ENCODE results near the gene TRPV6.

TRPV6 gene

GRCh38 chr7:142885311-142886230 is at the start of gene TRPV6:
TRPV6 (minus strand) TSS chr7:142885745.
- DNase-seq (ENCODE audit: low read depth), result no peak

GRCh38 chr7:142934056-142934455 is 48.5 kb upstream of the TRPV6 start:
- DNase-seq (ENCODE audit: low read depth), result no peak

- DNase-seq (ENCODE audit: low read depth), result no peak
Observed at GRCh38 chr7:142933624-142934023, 48.1 kb upstream of the TRPV6 start, which contains the start of gene TRPV5. TRPV5 (minus strand) TSS chr7:142933746; CDS start chr7:142933459, 287 bp downstream.

GRCh38 chr7:142933092-142933475 is 47.5 kb upstream of the TRPV6 start:
- no peak for DNase-seq (ENCODE audit: low read depth)

- no peak for DNase-seq (ENCODE audit: low read depth)
Observed at GRCh38 chr7:142932386-142933091, 47.0 kb upstream of the TRPV6 start.

GRCh38 chr7:142930126-142930730 is 44.7 kb upstream of the TRPV6 start:
- no peak for DNase-seq (ENCODE audit: low read depth)

- no peak for DNase-seq (ENCODE audit: low read depth)
Observed at GRCh38 chr7:142927949-142928348, 42.4 kb upstream of the TRPV6 start.

GRCh38 chr7:142927085-142927745 is 41.7 kb upstream of the TRPV6 start:
- no peak for DNase-seq (ENCODE audit: low read depth)

- DNase-seq (ENCODE audit: low read depth), result no peak
Observed at GRCh38 chr7:142925413-142925812, 39.9 kb upstream of the TRPV6 start.

GRCh38 chr7:142923391-142923790 is 37.8 kb upstream of the TRPV6 start:
- no peak for DNase-seq (ENCODE audit: low read depth)

- DNase-seq (ENCODE audit: low read depth), result no peak
Observed at GRCh38 chr7:142919656-142920055, 34.1 kb upstream of the TRPV6 start.

- no peak for DNase-seq (ENCODE audit: low read depth)
Observed at GRCh38 chr7:142918901-142919300, 33.4 kb upstream of the TRPV6 start.

- DNase-seq (ENCODE audit: low read depth), result no peak
Observed at GRCh38 chr7:142917447-142917846, 31.9 kb upstream of the TRPV6 start.

- DNase-seq (ENCODE audit: low read depth), result no peak
Observed at GRCh38 chr7:142916508-142916907, 31.0 kb upstream of the TRPV6 start.

- no peak for DNase-seq (ENCODE audit: low read depth)
Observed at GRCh38 chr7:142915315-142915714, 29.8 kb upstream of the TRPV6 start.

GRCh38 chr7:142914121-142914520 is 28.6 kb upstream of the TRPV6 start:
- no peak for DNase-seq (ENCODE audit: low read depth)

- no peak for DNase-seq (ENCODE audit: low read depth)
Observed at GRCh38 chr7:142913566-142913965, 28.0 kb upstream of the TRPV6 start.

GRCh38 chr7:142913051-142913450 is 27.5 kb upstream of the TRPV6 start:
- no peak for DNase-seq (ENCODE audit: low read depth)

GRCh38 chr7:142910481-142910880 is 24.9 kb upstream of the TRPV6 start:
- no peak for DNase-seq (ENCODE audit: low read depth)

GRCh38 chr7:142910031-142910433 is 24.5 kb upstream of the TRPV6 start:
- DNase-seq (ENCODE audit: low read depth), result no peak

- DNase-seq (ENCODE audit: low read depth), result no peak
Observed at GRCh38 chr7:142908921-142909890, 23.7 kb upstream of the TRPV6 start.
